HuH-7.5 (cell line): ENCODE results near the gene MBD3L4.
A peak's percentile ranks its signal among the peaks of the same experiment; 100 is the strongest.
"Not testable (repeated sequence)": the region's sequence is repeated elsewhere in the genome, so short reads cannot be mapped to it uniquely, and the experiment has no call there.

Experiments used
- DNase-seq: peaks from one replicate; pipeline ENCODE4 v3.0.0; 2011; ENCODE audit warnings: low spot score

MBD3L4 gene

GRCh38 chr19:7049021-7049420 lies 9.0 kb upstream of the MBD3L4 start, which contains the start of gene MBD3L2:
MBD3L2 (plus strand) TSS chr19:7049321; CDS start chr19:7049374, 53 bp downstream.
- not testable (repeated sequence) for DNase-seq

GRCh38 chr19:7041563-7041962 lies 1.6 kb upstream of the MBD3L4 start:
- DNase-seq: not testable (repeated sequence)

- not testable (repeated sequence) for DNase-seq
Observed at GRCh38 chr19:7030278-7030677, 9.7 kb downstream of the MBD3L4 start, which contains the start of gene MBD3L5. MBD3L5 (plus strand) TSS chr19:7030578; CDS start chr19:7030612, 34 bp downstream.

- DNase-seq: not testable (repeated sequence)
Observed at GRCh38 chr19:7028790-7029189, 11.2 kb downstream of the MBD3L4 start.

- DNase-seq: not testable (repeated sequence)
Observed at GRCh38 chr19:7021331-7021730, 18.6 kb downstream of the MBD3L4 start, which contains the start of gene MBD3L2B. MBD3L2B (minus strand) TSS chr19:7021431; CDS start chr19:7021397, 34 bp downstream.

GRCh38 chr19:7018828-7019227 lies 21.2 kb downstream of the MBD3L4 start:
- DNase-seq: no peak

GRCh38 chr19:7013678-7014077 lies 26.3 kb downstream of the MBD3L4 start:
- no peak for DNase-seq

GRCh38 chr19:7010722-7011593 lies 29.0 kb downstream of the MBD3L4 start:
- no peak for DNase-seq

GRCh38 chr19:7007859-7008258 lies 32.1 kb downstream of the MBD3L4 start:
- DNase-seq: no peak

- DNase-seq: no peak
Observed at GRCh38 chr19:7006135-7006704, 33.8 kb downstream of the MBD3L4 start.

GRCh38 chr19:7004313-7004931 lies 35.6 kb downstream of the MBD3L4 start:
- peak; percentile 58 for DNase-seq

- no peak for DNase-seq
Observed at GRCh38 chr19:7000816-7001215, 39.2 kb downstream of the MBD3L4 start.

- no peak for DNase-seq
Observed at GRCh38 chr19:7000333-7000732, 39.6 kb downstream of the MBD3L4 start.

- no peak for DNase-seq
Observed at GRCh38 chr19:6999933-7000332, 40.0 kb downstream of the MBD3L4 start.

- no peak for DNase-seq
Observed at GRCh38 chr19:6997679-6998445, 42.1 kb downstream of the MBD3L4 start.

GRCh38 chr19:6996810-6997209 lies 43.2 kb downstream of the MBD3L4 start:
- no peak for DNase-seq

- no peak for DNase-seq
Observed at GRCh38 chr19:6995054-6995453, 44.9 kb downstream of the MBD3L4 start.

- no peak for DNase-seq
Observed at GRCh38 chr19:6988257-6988656, 51.7 kb downstream of the MBD3L4 start.

- DNase-seq: no peak
Observed at GRCh38 chr19:6987850-6988249, 52.1 kb downstream of the MBD3L4 start.
